GM19193 (cell line): ENCODE data around the gene ADD2.

ENCODE experiments used
- POLR2A ChIP-seq: IDR thresholded peaks from 4 replicates; pipeline ENCODE4 v1.6.1; 2011; ENCODE audit not compliant: insufficient read depth, insufficient read length; ENCODE audit errors: extremely low read depth

Gene ADD2

GRCh38 chr2:70643715-70644114 is 124.3 kb downstream of the ADD2 start:
- no peak for TF ChIP-seq POLR2A

- TF ChIP-seq POLR2A: no peak
Measured at GRCh38 chr2:70641263-70641784, 126.7 kb downstream of the ADD2 start.

- no peak for TF ChIP-seq POLR2A
Measured at GRCh38 chr2:70639841-70640436, 128.1 kb downstream of the ADD2 start.

GRCh38 chr2:70638561-70638960 is 129.4 kb downstream of the ADD2 start:
- TF ChIP-seq POLR2A: no peak

GRCh38 chr2:70633508-70633907 is 134.5 kb downstream of the ADD2 start:
- no peak for TF ChIP-seq POLR2A

- TF ChIP-seq POLR2A: no peak
Measured at GRCh38 chr2:70632966-70633365, 135.0 kb downstream of the ADD2 start.

GRCh38 chr2:70632388-70632787 is 135.6 kb downstream of the ADD2 start:
- TF ChIP-seq POLR2A: no peak

GRCh38 chr2:70630761-70631160 is 137.2 kb downstream of the ADD2 start:
- no peak for TF ChIP-seq POLR2A

GRCh38 chr2:70627211-70627898 is 140.6 kb downstream of the ADD2 start:
- no peak for TF ChIP-seq POLR2A

- TF ChIP-seq POLR2A: no peak
Measured at GRCh38 chr2:70626254-70626990, 141.6 kb downstream of the ADD2 start.

GRCh38 chr2:70620020-70620419 is 148.0 kb downstream of the ADD2 start:
- no peak for TF ChIP-seq POLR2A

GRCh38 chr2:70619167-70619566 is 148.8 kb downstream of the ADD2 start:
- no peak for TF ChIP-seq POLR2A

- TF ChIP-seq POLR2A: no peak
Measured at GRCh38 chr2:70616168-70616694, 151.8 kb downstream of the ADD2 start.

- no peak for TF ChIP-seq POLR2A
Measured at GRCh38 chr2:70615222-70615621, 152.8 kb downstream of the ADD2 start.

GRCh38 chr2:70613521-70613920 is 154.5 kb downstream of the ADD2 start:
- TF ChIP-seq POLR2A: no peak
